NCI-H69 (cell line): Measurements from ENCODE around the gene NFS1.

Experiments
- DNase-seq: peaks from one replicate; lab custom pipeline; 2025; lab: John Stamatoyannopoulos, UW

NFS1 gene

GRCh38 chr20:35669681-35670080 is 29.5 kb downstream of the NFS1 start:
- DNase-seq = no peak

- DNase-seq = no peak
Observed at GRCh38 chr20:35669221-35669620, 29.9 kb downstream of the NFS1 start.

GRCh38 chr20:35665949-35666288 is 33.2 kb downstream of the NFS1 start:
- DNase-seq = no peak

- peak; percentile 98 for DNase-seq
Observed at GRCh38 chr20:35664466-35665206, 34.5 kb downstream of the NFS1 start, which contains the start of the genes CPNE1 and RBM12. CPNE1 (minus strand) TSS chr20:35664900; CDS start chr20:35632923, 31,977 bp downstream. RBM12 (minus strand) TSS chr20:35664900; CDS start chr20:35655322, 9,578 bp downstream.

GRCh38 chr20:35663516-35664465 is 35.4 kb downstream of the NFS1 start:
- DNase-seq = peak; percentile 79

- no peak for DNase-seq
Observed at GRCh38 chr20:35662551-35662950, 36.6 kb downstream of the NFS1 start.

GRCh38 chr20:35661908-35662307 is 37.2 kb downstream of the NFS1 start:
- no peak for DNase-seq

- no peak for DNase-seq
Observed at GRCh38 chr20:35661053-35661452, 38.1 kb downstream of the NFS1 start.

- no peak for DNase-seq
Observed at GRCh38 chr20:35660122-35660937, 38.8 kb downstream of the NFS1 start.

GRCh38 chr20:35657271-35657670 is 41.9 kb downstream of the NFS1 start:
- no peak for DNase-seq

- DNase-seq = no peak
Observed at GRCh38 chr20:35654415-35654814, 44.7 kb downstream of the NFS1 start.

GRCh38 chr20:35653893-35654292 is 45.3 kb downstream of the NFS1 start:
- no peak for DNase-seq

- DNase-seq = no peak
Observed at GRCh38 chr20:35653430-35653734, 45.8 kb downstream of the NFS1 start.

GRCh38 chr20:35652641-35653429 is 46.3 kb downstream of the NFS1 start:
- DNase-seq = no peak

GRCh38 chr20:35651958-35652357 is 47.2 kb downstream of the NFS1 start:
- no peak for DNase-seq

GRCh38 chr20:35650632-35651031 is 48.5 kb downstream of the NFS1 start:
- DNase-seq = no peak

- no peak for DNase-seq
Observed at GRCh38 chr20:35648836-35649235, 50.3 kb downstream of the NFS1 start.

GRCh38 chr20:35644806-35645205 is 54.3 kb downstream of the NFS1 start:
- DNase-seq = no peak

- no peak for DNase-seq
Observed at GRCh38 chr20:35643045-35643444, 56.1 kb downstream of the NFS1 start.

- no peak for DNase-seq
Observed at GRCh38 chr20:35641743-35642142, 57.4 kb downstream of the NFS1 start.

GRCh38 chr20:35640724-35641123 is 58.4 kb downstream of the NFS1 start:
- no peak for DNase-seq

- DNase-seq = no peak
Observed at GRCh38 chr20:35638751-35639150, 60.4 kb downstream of the NFS1 start.
